HFF-Myc (cell line): ENCODE results near the gene NR0B2.
A peak's percentile ranks its signal among the peaks of the same experiment; 100 is the strongest.
"Not testable (repeated sequence)": the region's sequence is repeated elsewhere in the genome, so short reads cannot be mapped to it uniquely, and the experiment has no call there.

Experiments
- DNase-seq: peaks from one replicate; pipeline ENCODE4 v3.0.0-alpha.2; 2011; ENCODE audit warnings: low read depth; ENCODE audit errors: extremely low read depth
- H3K4me3 ChIP-seq: replicated peaks from 2 replicates; pipeline ENCODE4 v1.5.1; 2011; ENCODE audit warnings: low read depth, mild to moderate bottlenecking, control low read depth, low read length
- TF ChIP-seq, protein P1 (sequence below): IDR thresholded peaks from 2 replicates; pipeline ENCODE4 v1.5.1; 2012; ENCODE audit warnings: mild to moderate bottlenecking, low read depth, low read length, control low read depth; ENCODE audit errors: missing control alignments

Gene NR0B2

DNA sequence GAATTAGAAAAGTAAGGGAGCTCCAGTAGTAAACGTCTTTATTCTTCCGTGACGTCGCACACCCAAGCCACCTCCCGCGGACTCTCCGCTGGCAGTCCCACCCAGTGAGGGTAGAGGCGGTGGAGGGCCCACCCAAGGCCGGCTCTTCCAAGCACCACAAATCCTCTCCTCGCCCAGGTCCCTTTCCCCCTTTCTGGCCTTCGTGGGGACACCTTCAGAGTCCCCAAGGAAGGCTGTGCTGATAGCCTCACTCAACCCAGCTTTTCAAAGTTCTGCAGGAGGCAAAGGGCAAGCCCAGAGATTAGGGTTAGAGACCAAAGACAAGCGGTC is 23.3 kb downstream of the NR0B2 start:
- peak overlapping the region; percentile 95 for H3K4me3 ChIP-seq
- DNase-seq, result no peak
- TF ChIP-seq, protein P1, sequence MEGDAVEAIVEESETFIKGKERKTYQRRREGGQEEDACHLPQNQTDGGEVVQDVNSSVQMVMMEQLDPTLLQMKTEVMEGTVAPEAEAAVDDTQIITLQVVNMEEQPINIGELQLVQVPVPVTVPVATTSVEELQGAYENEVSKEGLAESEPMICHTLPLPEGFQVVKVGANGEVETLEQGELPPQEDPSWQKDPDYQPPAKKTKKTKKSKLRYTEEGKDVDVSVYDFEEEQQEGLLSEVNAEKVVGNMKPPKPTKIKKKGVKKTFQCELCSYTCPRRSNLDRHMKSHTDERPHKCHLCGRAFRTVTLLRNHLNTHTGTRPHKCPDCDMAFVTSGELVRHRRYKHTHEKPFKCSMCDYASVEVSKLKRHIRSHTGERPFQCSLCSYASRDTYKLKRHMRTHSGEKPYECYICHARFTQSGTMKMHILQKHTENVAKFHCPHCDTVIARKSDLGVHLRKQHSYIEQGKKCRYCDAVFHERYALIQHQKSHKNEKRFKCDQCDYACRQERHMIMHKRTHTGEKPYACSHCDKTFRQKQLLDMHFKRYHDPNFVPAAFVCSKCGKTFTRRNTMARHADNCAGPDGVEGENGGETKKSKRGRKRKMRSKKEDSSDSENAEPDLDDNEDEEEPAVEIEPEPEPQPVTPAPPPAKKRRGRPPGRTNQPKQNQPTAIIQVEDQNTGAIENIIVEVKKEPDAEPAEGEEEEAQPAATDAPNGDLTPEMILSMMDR, result no peak

- DNase-seq, result peak; percentile 38
Measured at GRCh38 chr1:26889551-26890466, 24.0 kb downstream of the NR0B2 start, which contains the start of gene GPN2. Gene GPN2 (minus strand): TSS chr1:26890283. CDS start chr1:26890096, 187 bp downstream.

GRCh38 chr1:26888231-26888630 is 25.5 kb downstream of the NR0B2 start:
- TF ChIP-seq, protein P1, result no peak
- no peak overlapping the region for H3K4me3 ChIP-seq
- DNase-seq, result no peak

More at GRCh38 chr1:26889551-26890466, 24.0 kb downstream of the NR0B2 start, which contains the start of gene GPN2:
- peak within 1 kb of the TSS; percentile 95 for H3K4me3 ChIP-seq
- TF ChIP-seq, protein P1, result no peak

- no peak overlapping the region for H3K4me3 ChIP-seq
- TF ChIP-seq, protein P1, result peak; percentile 60
- no peak for DNase-seq
Measured at GRCh38 chr1:26887125-26887524, 26.6 kb downstream of the NR0B2 start.

DNA sequence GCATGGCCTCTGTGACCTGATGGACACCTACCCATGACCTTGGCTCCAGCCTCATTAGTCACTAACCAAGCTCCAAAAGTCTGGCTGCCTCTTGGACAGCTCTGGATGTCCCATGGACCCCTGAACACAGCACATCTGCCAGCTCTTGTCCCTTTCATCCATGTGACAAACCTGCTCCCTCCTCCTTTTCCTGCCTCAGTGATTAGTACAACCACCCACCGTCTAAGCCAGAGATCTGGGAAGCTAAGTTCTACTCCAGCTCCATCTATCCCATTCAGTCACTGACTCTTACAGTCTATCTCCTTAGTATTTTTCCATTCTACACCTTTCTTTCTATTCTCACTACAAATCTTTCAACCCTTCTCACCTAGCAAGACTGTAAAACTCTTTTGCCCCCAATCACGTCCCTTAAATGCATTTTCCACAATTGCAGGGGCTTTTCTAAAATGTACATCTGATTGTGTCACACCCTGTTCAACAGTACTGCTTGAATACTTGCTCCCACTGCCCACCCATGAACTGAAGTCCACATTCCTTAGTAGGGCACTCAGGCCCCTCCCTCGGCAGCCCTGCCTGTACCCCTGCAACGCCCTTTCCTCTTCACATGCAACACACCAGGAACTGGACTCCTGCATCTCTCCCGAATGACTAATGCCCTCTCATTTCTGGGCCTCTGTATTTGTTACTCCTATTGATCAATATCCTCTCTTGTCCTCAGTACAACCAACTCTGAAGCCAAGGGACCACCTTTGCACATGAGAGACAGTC is 30.9 kb downstream of the NR0B2 start:
- no peak overlapping the region for H3K4me3 ChIP-seq
- TF ChIP-seq, protein P1, result no peak
- no peak for DNase-seq

- DNase-seq, H3K4me3 ChIP-seq: not testable (repeated sequence)
Measured at GRCh38 chr1:26881611-26882010, 32.2 kb downstream of the NR0B2 start.

DNA sequence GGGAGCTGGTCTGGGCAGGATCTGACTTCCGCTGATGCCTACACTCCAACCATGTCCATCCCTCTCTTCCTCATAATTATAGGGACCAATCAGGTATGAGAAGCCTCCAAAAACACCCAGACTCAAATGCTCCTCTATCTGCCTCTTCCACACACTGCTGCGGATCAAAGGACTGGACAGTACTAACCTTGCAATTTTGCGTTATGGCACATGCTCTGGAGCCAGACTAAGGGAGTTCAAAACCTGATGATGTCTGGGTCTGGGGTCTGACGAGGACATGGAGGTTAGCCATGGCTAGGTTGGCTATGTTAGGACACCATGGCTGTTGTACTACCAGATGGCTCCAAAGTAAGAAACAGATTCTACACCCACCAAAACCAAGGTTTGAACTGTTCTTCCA is 34.0 kb downstream of the NR0B2 start:
- TF ChIP-seq, protein P1, result no peak
- DNase-seq, result no peak
- no peak overlapping the region for H3K4me3 ChIP-seq
